Activated CD4-positive, alpha-beta memory T cell treated with anti-CD3 and anti-CD28 coated beads for 36 hours (primary cell): ENCODE results near the gene ZMAT5. TPM values are rescaled to one million over a fixed set of nuclear protein-coding genes. Genes with fewer than 3 reads are reported as not detected.

ENCODE experiments used
- CTCF ChIA-PET: fragments of 350-600 bp; sonication (Branson Sonifier 250); formaldehyde crosslinking; loops from one replicate; lab custom pipeline; 2021; ENCODE audit warnings: antibody characterized with exemption, inconsistent platforms; lab: Charles Lee
- POLR2A ChIA-PET: fragments of 350-600 bp; sonication (Branson Sonifier 250); formaldehyde crosslinking; loops from one replicate; lab custom pipeline; 2021; ENCODE audit warnings: antibody characterized with exemption; lab: Charles Lee
- DNase-seq: peaks from one replicate; pipeline ENCODE4 v3.0.0-alpha.2; 2020
- H3K27ac Mint-ChIP-seq: one replicate; pipeline ENCODE4 v1.8.0; 2021; ENCODE audit warnings: mixed read lengths
- H3K27me3 Mint-ChIP-seq: one replicate; pipeline ENCODE4 v1.8.0; 2021; ENCODE audit warnings: mixed read lengths
- H3K36me3 Mint-ChIP-seq: one replicate; pipeline ENCODE4 v1.8.0; 2021; ENCODE audit warnings: mixed read lengths
- H3K4me1 Mint-ChIP-seq: one replicate; pipeline ENCODE4 v1.8.0; 2021; ENCODE audit warnings: low read depth, mixed read lengths
- H3K4me3 Mint-ChIP-seq: one replicate; pipeline ENCODE4 v1.8.0; 2021; ENCODE audit warnings: mild to moderate bottlenecking, mixed read lengths
- H3K9me3 Mint-ChIP-seq: one replicate; pipeline ENCODE4 v1.8.0; 2021; ENCODE audit warnings: mixed read lengths
- intact Hi-C: fragments of 100-400 bp; cut with micrococcal nuclease; formaldehyde crosslinking; loops from one replicate; pipeline ENCODE4 v1.15.1; 2023
- total RNA-seq, 2 experiments: library from RNA; stranded (reverse); gene quantifications; one replicate each; pipeline ENCODE4 v1.2.3, GENCODE V29; 2021

Gene ZMAT5
- total RNA-seq, 2 experiments from 2014 or later = 18.1 to 20.6 TPM

GRCh38 chr22:29801796-29802195 lies 35.0 kb upstream of the ZMAT5 start:
- POLR2A ChIA-PET = no interaction called here
- H3K9me3 Mint-ChIP-seq = no peaks in the 10 kb centered on the region
- H3K4me3 Mint-ChIP-seq = no peak overlapping the region
- intact Hi-C loops = no loop called here
- H3K27me3 Mint-ChIP-seq = no peaks in the 10 kb centered on the region
- CTCF ChIA-PET = no interaction called here
- H3K36me3 Mint-ChIP-seq = peaks cover 43% of the 10 kb centered on the region
- no peak overlapping the region for H3K27ac Mint-ChIP-seq
- no peaks in the 10 kb centered on the region for H3K4me1 Mint-ChIP-seq
- no peak for DNase-seq

GRCh38 chr22:29801153-29801552 lies 34.3 kb upstream of the ZMAT5 start:
- intact Hi-C loops = no loop called here

GRCh38 chr22:29799217-29799680 lies 32.4 kb upstream of the ZMAT5 start:
- Mint-ChIP-seq H3K4me3 (no peak overlapping the region), H3K4me1 (no peaks in the 10 kb centered on the region), H3K9me3 (no peaks in the 10 kb centered on the region), H3K36me3 (peaks cover 42% of the 10 kb centered on the region), H3K27ac (no peak overlapping the region), H3K27me3 (no peaks in the 10 kb centered on the region)
- POLR2A ChIA-PET = no interaction called here
- CTCF ChIA-PET = interaction anchor here (1.3 kb wide), 1 partner anchor 162 kb away, joined by 3 read pairs; no protein-coding TSS in a partner anchor
- DNase-seq = no peak
- intact Hi-C loops = no loop called here

More at GRCh38 chr22:29801153-29801552, 34.3 kb upstream of the ZMAT5 start:
- Mint-ChIP-seq H3K4me3 (no peak overlapping the region), H3K9me3 (no peaks in the 10 kb centered on the region), H3K27me3 (no peaks in the 10 kb centered on the region), H3K27ac (no peak overlapping the region), H3K4me1 (no peaks in the 10 kb centered on the region), H3K36me3 (peaks cover 43% of the 10 kb centered on the region)
- ChIA-PET POLR2A (interaction anchor here (0.5 kb wide), 1 partner anchor 904 kb away, joined by 3 read pairs; no protein-coding TSS in a partner anchor), CTCF (no interaction called here)
- DNase-seq = no peak

DNA sequence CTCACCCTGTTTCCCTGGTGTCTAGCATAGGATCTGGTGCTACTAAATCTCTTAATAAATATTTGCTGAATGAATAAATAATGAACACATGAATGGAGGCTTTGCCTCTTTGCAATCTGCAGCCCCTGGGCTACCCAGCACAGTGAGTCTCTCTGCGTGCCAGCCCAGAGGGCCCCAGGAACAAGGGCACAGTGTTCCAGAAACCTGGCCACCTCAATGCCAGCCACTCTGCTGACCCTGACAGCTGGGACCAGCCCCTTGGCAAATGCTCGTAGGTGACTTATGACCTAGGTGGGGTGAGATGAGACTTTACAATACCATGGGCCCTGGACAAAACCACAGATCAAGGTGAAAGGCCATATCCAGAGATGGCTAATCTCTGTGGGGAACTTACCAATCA lies 32.0 kb upstream of the ZMAT5 start:
- no peaks in the 10 kb centered on the region for H3K27me3 Mint-ChIP-seq
- no peak for DNase-seq
- no peaks in the 10 kb centered on the region for H3K4me1 Mint-ChIP-seq
- ChIA-PET CTCF (interaction anchor here (1.3 kb wide), 1 partner anchor 161 kb away, joined by 3 read pairs; no protein-coding TSS in a partner anchor), POLR2A (no interaction called here)
- no peak overlapping the region for H3K27ac Mint-ChIP-seq
- no peaks in the 10 kb centered on the region for H3K9me3 Mint-ChIP-seq
- peaks cover 40% of the 10 kb centered on the region for H3K36me3 Mint-ChIP-seq
- no peak overlapping the region for H3K4me3 Mint-ChIP-seq
- intact Hi-C loops = no loop called here

DNA sequence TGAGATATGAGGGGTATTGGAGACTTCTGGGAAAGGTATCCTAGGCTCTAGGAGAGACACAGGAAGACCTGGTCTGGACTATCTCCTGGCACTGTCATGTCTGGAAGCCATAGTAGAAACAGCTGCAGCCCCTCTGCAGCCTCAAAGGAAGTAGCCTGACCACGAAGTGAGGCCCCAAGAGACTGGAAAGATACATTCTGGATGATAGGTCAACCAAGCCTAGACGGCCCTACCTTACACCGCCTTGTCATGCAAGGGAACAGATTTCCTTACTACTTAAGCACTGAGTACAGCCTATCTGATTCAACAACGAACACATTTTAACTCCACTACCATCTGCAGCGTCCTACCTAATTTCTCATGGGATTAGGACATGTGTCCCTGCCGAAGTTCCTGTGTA lies 31.5 kb upstream of the ZMAT5 start:
- H3K27ac Mint-ChIP-seq = no peak overlapping the region
- H3K27me3 Mint-ChIP-seq = no peaks in the 10 kb centered on the region
- H3K4me1 Mint-ChIP-seq = no peaks in the 10 kb centered on the region
- ChIA-PET CTCF (no interaction called here), POLR2A (no interaction called here)
- peaks cover 37% of the 10 kb centered on the region for H3K36me3 Mint-ChIP-seq
- intact Hi-C loops = no loop called here
- no peaks in the 10 kb centered on the region for H3K9me3 Mint-ChIP-seq
- DNase-seq = no peak
- H3K4me3 Mint-ChIP-seq = no peak overlapping the region

- Mint-ChIP-seq H3K36me3 (peaks cover 37% of the 10 kb centered on the region), H3K27ac (no peak overlapping the region), H3K4me3 (no peak overlapping the region), H3K4me1 (no peaks in the 10 kb centered on the region), H3K9me3 (no peaks in the 10 kb centered on the region), H3K27me3 (no peaks in the 10 kb centered on the region)
- POLR2A ChIA-PET = no interaction called here
- DNase-seq = peak; percentile 10
- intact Hi-C loops = no loop called here
- CTCF ChIA-PET = no interaction called here
Measured at GRCh38 chr22:29797351-29797750, 30.5 kb upstream of the ZMAT5 start.

DNA sequence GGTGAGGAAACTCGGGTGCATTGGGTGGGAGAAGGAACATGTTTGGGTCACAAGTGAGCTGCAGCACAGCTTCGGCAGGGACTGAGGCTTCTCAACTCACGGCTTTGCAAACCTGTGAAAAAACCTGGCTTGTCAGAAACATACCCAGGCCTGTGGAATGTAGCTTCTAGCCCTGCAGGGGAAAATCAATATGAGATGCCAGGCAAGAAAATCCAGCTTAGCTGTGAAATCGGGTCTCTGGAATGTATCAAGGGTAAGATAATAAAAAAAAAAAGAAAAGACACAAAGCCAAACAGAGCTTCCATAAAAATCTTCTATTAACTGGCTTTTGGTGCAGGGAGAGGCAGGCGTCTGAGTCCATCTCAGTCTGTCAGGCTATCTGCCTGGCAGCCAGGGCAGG lies 28.9 kb upstream of the ZMAT5 start:
- DNase-seq = no peak
- ChIA-PET CTCF (no interaction called here), POLR2A (no interaction called here)
- Mint-ChIP-seq H3K27me3 (no peaks in the 10 kb centered on the region), H3K4me1 (no peaks in the 10 kb centered on the region), H3K9me3 (no peaks in the 10 kb centered on the region), H3K36me3 (peaks cover 38% of the 10 kb centered on the region), H3K27ac (no peak overlapping the region), H3K4me3 (no peak overlapping the region)
- intact Hi-C loops = no loop called here

GRCh38 chr22:29793396-29793795 lies 26.6 kb upstream of the ZMAT5 start:
- intact Hi-C loops = no loop called here
- Mint-ChIP-seq H3K27ac (no peak overlapping the region), H3K36me3 (peaks cover 38% of the 10 kb centered on the region), H3K4me3 (no peak overlapping the region), H3K4me1 (no peaks in the 10 kb centered on the region), H3K9me3 (no peaks in the 10 kb centered on the region), H3K27me3 (no peaks in the 10 kb centered on the region)
- no peak for DNase-seq
- ChIA-PET CTCF (no interaction called here), POLR2A (no interaction called here)

GRCh38 chr22:29790061-29790460 lies 23.3 kb upstream of the ZMAT5 start:
- CTCF ChIA-PET = interaction anchor here (1.6 kb wide), 1 partner anchor 215 kb away, joined by 6 read pairs; no protein-coding TSS in a partner anchor
- DNase-seq = no peak
- no peaks in the 10 kb centered on the region for H3K27me3 Mint-ChIP-seq
- no peaks in the 10 kb centered on the region for H3K9me3 Mint-ChIP-seq
- no peaks in the 10 kb centered on the region for H3K4me1 Mint-ChIP-seq
- no peak overlapping the region for H3K4me3 Mint-ChIP-seq
- intact Hi-C loops = no loop called here
- no peak overlapping the region for H3K27ac Mint-ChIP-seq
- H3K36me3 Mint-ChIP-seq = peaks cover 34% of the 10 kb centered on the region
- POLR2A ChIA-PET = no interaction called here

DNA sequence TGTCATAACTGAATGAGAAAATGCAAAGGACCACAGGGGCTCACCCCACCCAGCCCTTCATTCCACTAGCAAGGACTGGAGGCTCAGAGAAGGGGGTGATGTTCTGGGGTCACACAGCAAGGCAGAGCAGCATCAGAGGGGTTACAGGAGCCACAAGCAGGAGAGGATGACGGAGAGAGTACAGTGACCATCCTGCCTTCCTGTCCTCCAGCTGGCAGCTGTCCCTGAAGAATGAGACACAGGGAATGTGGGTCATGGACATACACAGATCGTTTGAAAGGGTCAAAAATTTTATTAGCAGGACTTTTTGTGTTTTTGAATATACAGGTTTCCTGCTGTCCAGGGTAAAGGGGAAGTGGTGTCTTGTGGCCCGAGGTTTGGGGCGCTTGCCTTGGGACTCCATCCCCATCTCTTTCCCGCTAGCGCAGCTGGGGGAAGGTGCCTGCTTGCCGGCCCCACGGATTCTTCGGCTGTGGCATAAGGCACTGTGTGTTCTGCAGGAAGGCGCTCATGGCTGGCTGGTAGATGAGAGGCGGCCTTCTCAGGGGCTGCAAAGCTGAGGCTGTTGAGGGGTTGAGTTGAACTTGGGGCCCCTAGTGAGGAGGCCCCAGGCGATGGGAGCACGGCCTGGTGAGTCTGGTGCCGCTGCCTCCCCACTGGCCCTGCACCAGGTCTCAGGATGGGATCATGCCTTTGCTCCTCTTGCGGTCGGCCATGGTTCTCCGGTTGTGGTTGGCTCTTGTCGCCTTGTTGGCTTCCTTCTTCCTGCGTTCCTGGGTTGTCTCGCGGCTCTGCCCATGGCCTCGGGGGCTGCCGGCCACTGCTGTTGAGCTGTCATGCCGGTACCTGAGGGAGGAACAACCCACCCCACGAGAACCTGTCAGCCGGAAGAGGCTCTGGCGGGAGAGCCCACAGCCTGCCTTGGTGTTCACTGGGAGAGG lies 21.8 kb upstream of the ZMAT5 start:
- Mint-ChIP-seq H3K27ac (no peak overlapping the region), H3K36me3 (peaks cover 31% of the 10 kb centered on the region), H3K27me3 (no peaks in the 10 kb centered on the region), H3K4me3 (no peak overlapping the region), H3K9me3 (no peaks in the 10 kb centered on the region), H3K4me1 (no peaks in the 10 kb centered on the region)
- CTCF ChIA-PET = interaction anchor here (1.6 kb wide), 1 partner anchor 216 kb away, joined by 6 read pairs; no protein-coding TSS in a partner anchor
- no peak for DNase-seq
- POLR2A ChIA-PET = no interaction called here
- intact Hi-C loops = no loop called here

DNA sequence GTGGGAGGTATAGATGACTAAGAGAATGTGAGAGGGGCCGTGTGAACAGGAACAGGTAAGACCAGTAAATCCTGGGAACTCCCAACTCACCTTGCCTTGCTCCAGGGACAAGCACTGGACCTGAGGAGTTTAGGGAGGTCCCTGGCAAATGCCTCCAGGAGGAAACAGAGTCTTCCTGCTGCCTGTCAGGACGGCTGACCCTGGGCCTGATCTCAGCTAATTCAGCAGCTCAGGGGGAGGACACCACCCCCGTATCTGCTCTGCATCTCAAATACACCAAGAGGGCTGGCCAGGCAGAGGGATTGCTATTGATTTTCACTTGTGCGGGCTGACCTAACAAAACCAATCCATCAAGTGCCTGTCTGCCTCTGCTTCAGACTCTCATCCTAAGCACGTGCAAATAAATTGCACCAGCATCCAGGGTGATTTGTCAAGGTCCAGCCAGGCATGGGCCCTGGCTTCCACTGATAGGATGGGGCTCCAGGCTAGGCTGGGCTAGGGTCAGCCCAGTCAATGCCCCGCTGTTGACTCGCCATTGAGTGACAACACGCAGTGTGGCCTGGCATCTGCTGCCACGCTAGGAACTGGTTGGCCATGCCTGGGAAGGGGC lies 20.7 kb upstream of the ZMAT5 start:
- no peak overlapping the region for H3K27ac Mint-ChIP-seq
- POLR2A ChIA-PET = no interaction called here
- no peaks in the 10 kb centered on the region for H3K9me3 Mint-ChIP-seq
- no peak for DNase-seq
- H3K27me3 Mint-ChIP-seq = no peaks in the 10 kb centered on the region
- CTCF ChIA-PET = no interaction called here
- H3K4me3 Mint-ChIP-seq = no peak overlapping the region
- H3K36me3 Mint-ChIP-seq = peaks cover 30% of the 10 kb centered on the region
- no peaks in the 10 kb centered on the region for H3K4me1 Mint-ChIP-seq
- intact Hi-C loops = no loop called here

GRCh38 chr22:29786031-29786430 lies 19.2 kb upstream of the ZMAT5 start:
- CTCF ChIA-PET = no interaction called here
- H3K4me3 Mint-ChIP-seq = no peak overlapping the region
- no peaks in the 10 kb centered on the region for H3K27me3 Mint-ChIP-seq
- POLR2A ChIA-PET = interaction anchor here (0.6 kb wide), 1 partner anchor 406 kb away, joined by 4 read pairs; no protein-coding TSS in a partner anchor
- intact Hi-C loops = no loop called here
- no peak overlapping the region for H3K27ac Mint-ChIP-seq
- H3K4me1 Mint-ChIP-seq = no peaks in the 10 kb centered on the region
- H3K36me3 Mint-ChIP-seq = peaks cover 21% of the 10 kb centered on the region
- H3K9me3 Mint-ChIP-seq = no peaks in the 10 kb centered on the region
- DNase-seq = no peak
